GM23338 (cell line): ENCODE results near the gene NUAK2. TPM values are rescaled to one million over a fixed set of nuclear protein-coding genes. Genes with fewer than 3 reads are reported as not detected.

Experiments used
- ATAC-seq: fragments of 200-7000 bp; cut with Tn5 transposase; 3 replicates; pipeline ENCODE4 v1.9.1; 2020
- DNase-seq: peaks from one replicate; pipeline ENCODE4 v3.0.0-alpha.2; 2015; ENCODE audit warnings: low spot score
- H2AFZ ChIP-seq: fragments of 200-600 bp; sonication (generic); 2 replicates; pipeline ENCODE4 v1.8.0; 2016; ENCODE audit warnings: antibody characterized with exemption, mild to moderate bottlenecking, moderate library complexity
- H3F3A ChIP-seq: fragments of 200-600 bp; sonication (generic); replicated peaks from 2 replicates; pipeline ENCODE4 v1.8.0; 2017; ENCODE audit warnings: antibody characterized with exemption, mixed run types, low read depth
- H3K27ac ChIP-seq: fragments of 200-600 bp; sonication (generic); 2 replicates; pipeline ENCODE4 v1.6.1; 2016; ENCODE audit warnings: low read depth
- H3K27me3 ChIP-seq: fragments of 200-600 bp; sonication (generic); 2 replicates; pipeline ENCODE4 v1.8.0; 2016; ENCODE audit warnings: mild to moderate bottlenecking, mixed run types, moderate library complexity; ENCODE audit not compliant: insufficient read depth
- H3K36me3 ChIP-seq: fragments of 200-600 bp; sonication (generic); 2 replicates; pipeline ENCODE4 v1.8.0; 2016; ENCODE audit warnings: mild to moderate bottlenecking; ENCODE audit not compliant: insufficient read depth
- H3K4me1 ChIP-seq: fragments of 200-600 bp; sonication (generic); 2 replicates; pipeline ENCODE4 v1.8.0; 2016; ENCODE audit warnings: mild to moderate bottlenecking, moderate library complexity; ENCODE audit not compliant: insufficient read depth
- H3K4me2 ChIP-seq: fragments of 200-600 bp; sonication (generic); 2 replicates; pipeline ENCODE4 v1.7.1; 2017; ENCODE audit warnings: mixed run types
- H3K4me3 ChIP-seq: fragments of 200-600 bp; sonication (generic); 2 replicates; pipeline ENCODE4 v1.6.1; 2016; ENCODE audit warnings: mixed run types
- H3K79me2 ChIP-seq: fragments of 200-600 bp; sonication (generic); replicated peaks from 2 replicates; pipeline ENCODE4 v1.8.0; 2017; ENCODE audit warnings: mild to moderate bottlenecking; ENCODE audit not compliant: insufficient read depth
- H3K9me2 ChIP-seq: fragments of 200-600 bp; sonication (generic); 2 replicates; pipeline ENCODE4 v1.8.0; 2017; ENCODE audit not compliant: insufficient read depth
- H4K20me1 ChIP-seq: fragments of 200-600 bp; sonication (generic); replicated peaks from 2 replicates; pipeline ENCODE4 v1.8.0; 2017; ENCODE audit warnings: mild to moderate bottlenecking; ENCODE audit not compliant: insufficient read depth
- H3K27ac Mint-ChIP-seq: 2 replicates; pipeline ENCODE4 v1.8.0; 2020; ENCODE audit warnings: inconsistent platforms, mild to moderate bottlenecking, moderate library complexity, mixed read lengths
- H3K27me3 Mint-ChIP-seq: 3 replicates; pipeline ENCODE4 v1.8.0; 2022; ENCODE audit warnings: low read depth, mild to moderate bottlenecking, moderate library complexity, mixed read lengths, inconsistent platforms; ENCODE audit not compliant: insufficient read depth, poor library complexity
- H3K36me3 Mint-ChIP-seq: 3 replicates; pipeline ENCODE4 v1.8.0; 2021; ENCODE audit warnings: low read depth, mild to moderate bottlenecking, inconsistent platforms, moderate library complexity, mixed read lengths
- H3K4me1 Mint-ChIP-seq: 3 replicates; pipeline ENCODE4 v1.8.0; 2020; ENCODE audit warnings: mild to moderate bottlenecking, inconsistent platforms, mixed read lengths
- H3K4me3 Mint-ChIP-seq: 3 replicates; pipeline ENCODE4 v1.8.0; 2021; ENCODE audit warnings: moderate library complexity, mild to moderate bottlenecking, inconsistent platforms, mixed read lengths
- H3K9me3 Mint-ChIP-seq: 3 replicates; pipeline ENCODE4 v1.8.0; 2020; ENCODE audit warnings: moderate library complexity, mild to moderate bottlenecking, inconsistent platforms, mixed read lengths
- CTCF ChIP-seq, 2 experiments: fragments of 200-600 bp in 1 of 2; sonication (generic) in 1 of 2; conservative IDR thresholded peaks; 2 replicates each; pipeline versions ENCODE4 v1.5.1 to v1.6.1; 2016 to 2017; ENCODE audit warnings: antibody characterized with exemption in 2 of 2, low read depth in 2 of 2, mild to moderate bottlenecking in 2 of 2, moderate library complexity in 1 of 2
- ETS1 ChIP-seq: IDR thresholded peaks from 2 replicates; pipeline ENCODE4 v1.6.1; 2016; ENCODE audit warnings: antibody characterized with exemption
- EZH2 ChIP-seq: fragments of 200-600 bp; sonication (generic); IDR thresholded peaks from one replicate; pipeline ENCODE4 v1.8.0; 2017; ENCODE audit warnings: antibody characterized with exemption, mild to moderate bottlenecking, low read depth; ENCODE audit not compliant: unreplicated experiment
- EZH2phosphoT487 ChIP-seq: fragments of 200-600 bp; sonication (generic); IDR thresholded peaks from one replicate; pipeline ENCODE4 v1.8.1; 2018; ENCODE audit warnings: antibody characterized with exemption; ENCODE audit not compliant: unreplicated experiment
- JUNB ChIP-seq: IDR thresholded peaks from one replicate; pipeline ENCODE4 v1.6.1; 2016; ENCODE audit warnings: antibody characterized with exemption; ENCODE audit not compliant: unreplicated experiment
- NANOG ChIP-seq: IDR thresholded peaks from 2 replicates; pipeline ENCODE4 v1.6.1; 2016; ENCODE audit warnings: antibody characterized with exemption, borderline replicate concordance
- POLR2AphosphoS5 ChIP-seq: IDR thresholded peaks from 2 replicates; pipeline ENCODE4 v1.6.1; 2016; ENCODE audit warnings: antibody characterized with exemption, low read depth
- REST ChIP-seq: IDR thresholded peaks from one replicate; pipeline ENCODE4 v1.6.1; 2018; ENCODE audit warnings: antibody characterized with exemption; ENCODE audit not compliant: unreplicated experiment
- STAT1 ChIP-seq: IDR thresholded peaks from one replicate; pipeline ENCODE4 v1.6.1; 2016; ENCODE audit warnings: antibody characterized with exemption; ENCODE audit not compliant: unreplicated experiment
- ZNF114 ChIP-seq: fragments of 250-450 bp; sonication (Bioruptor Pico); IDR thresholded peaks from 2 replicates; pipeline ENCODE4 v1.5.0; 2020; ENCODE audit warnings: mild to moderate bottlenecking, moderate library complexity
- ZNF331 ChIP-seq: fragments of 250-450 bp; sonication (Bioruptor Pico); IDR thresholded peaks from 2 replicates; pipeline ENCODE4 v1.5.0; 2020; ENCODE audit warnings: low read depth, mild to moderate bottlenecking, moderate library complexity
- ZNF462 ChIP-seq: fragments of 250-450 bp; sonication (Bioruptor Pico); IDR thresholded peaks from 2 replicates; pipeline ENCODE4 v1.5.0; 2020; ENCODE audit warnings: mild to moderate bottlenecking, moderate library complexity
- polyA plus RNA-seq: library from polyadenylated mRNA; unstranded; fragments of >200 nt; fragmentation: Nextera tagmentation; extraction: Ambion mirVana; gene quantifications from 2 replicates; pipeline ENCODE4 v1.2.1, GENCODE V29; 2016
- total RNA-seq: library from RNA; depleted of rRNA; stranded (reverse); fragments of >200 nt; shearing (Covaris generic); gene quantifications from 2 replicates; pipeline ENCODE4 v1.2.3, GENCODE V29; 2014

The NUAK2 gene
- total and polyA plus RNA-seq, 2 experiments from 2014 or later = 7.8 to 15.3 TPM

- TF ChIP-seq NANOG (no peak), ETS1 (no peak), ZNF462 (CRISPR knock-in tag) (no peak), POLR2AphosphoS5 (no peak), CTCF (conservative IDR thresholded peaks at IDR 0.05; ENCODE audit: low read depth in 2 of 2) (no peak), REST (no peak), JUNB (no peak), EZH2phosphoT487 (no peak), EZH2 (no peak), ZNF331 (CRISPR knock-in tag) (no peak), STAT1 (no peak), ZNF114 (CRISPR knock-in tag) (no peak)
- H3K4me3 ChIP-seq = no peak overlapping the region
- H3K79me2 ChIP-seq = no peaks in the 10 kb centered on the region
- DNase-seq (no peak), ATAC-seq (no peak)
- Mint-ChIP-seq H3K36me3 (no peaks in the 10 kb centered on the region), H3K27ac (no peak overlapping the region), H3K4me3 (no peak overlapping the region; the same call in 2 of the 3 replicates), H3K4me1 (peaks cover 73% of the 10 kb centered on the region), H3K27me3 (peaks cover 18% of the 10 kb centered on the region), H3K9me3 (no peaks in the 10 kb centered on the region)
- H3K4me2 ChIP-seq = 0 out of 2 replicates have a peak overlapping the region, but pooled peaks have one; percentile 36
- H2AFZ ChIP-seq = no peak overlapping the region
- peaks cover 32% of the 10 kb centered on the region for H3F3A ChIP-seq
- no peaks in the 10 kb centered on the region for H4K20me1 ChIP-seq
- peaks cover 77% of the 10 kb centered on the region for H3K4me1 ChIP-seq
- no peaks in the 10 kb centered on the region for H3K27me3 ChIP-seq
- H3K9me2 ChIP-seq = no peaks in the 10 kb centered on the region
- H3K27ac ChIP-seq = peak overlapping the region; percentile 11; the same call in 1 of the 2 replicates
- no peaks in the 10 kb centered on the region for H3K36me3 ChIP-seq
These were observed 33.5 kb upstream of the NUAK2 start for GRCh38 chr1:205355075-205355453.
